Breast epithelium (tissue), 4 donors: ENCODE data around the gene AFAP1L1. TPM values are rescaled to one million over a fixed set of nuclear protein-coding genes. Genes with fewer than 3 reads are reported as not detected.

Experiments
- DNase-seq, 2 donors: peaks; one replicate each; pipeline ENCODE4 v3.0.0-alpha.2; 2019; ENCODE audit warnings: low spot score in 2 of 2
- H3K27ac ChIP-seq, 2 donors: fragments of 200-600 bp; sonication (generic) in 1 of 2; one replicate each; pipeline ENCODE4 v1.5.1; 2016 to 2019; ENCODE audit warnings: mild to moderate bottlenecking in 1 of 2
- H3K27me3 ChIP-seq, 2 donors: fragments of 200-600 bp; sonication (generic) in 1 of 2; one replicate each; pipeline versions ENCODE4 v1.5.1 to v1.6.0; 2017 to 2019; ENCODE audit warnings: control low read depth in 1 of 2, mild to moderate bottlenecking in 1 of 2
- H3K36me3 ChIP-seq: fragments of 200-600 bp; one replicate; pipeline ENCODE4 v1.5.1; 2019
- H3K4me1 ChIP-seq, 2 donors: fragments of 200-600 bp; sonication (generic); one replicate each; pipeline ENCODE4 v1.5.1; 2016 to 2019; ENCODE audit warnings: control low read depth in 1 of 2
- H3K4me3 ChIP-seq, 3 donors: fragments of 200-600 bp; sonication (generic); 1 replicate in 2 of 3; 2 replicates in 1 of 3; pipeline ENCODE4 v1.5.1; 2016 to 2019; ENCODE audit warnings: mild to moderate bottlenecking in 3 of 3, moderate library complexity in 2 of 3
- H3K9me3 ChIP-seq, 2 donors: fragments of 200-600 bp; sonication (generic) in 1 of 2; one replicate each; pipeline ENCODE4 v1.5.1; 2016 to 2019; ENCODE audit warnings: control low read depth in 1 of 2
- POLR2A ChIP-seq: fragments of 450-650 bp; IDR thresholded peaks from one replicate; pipeline ENCODE4 v1.6.1; 2016; ENCODE audit warnings: antibody characterized with exemption, mild to moderate bottlenecking, moderate library complexity
- POLR2AphosphoS5 ChIP-seq, 3 donors: sonication (generic); formaldehyde crosslinking; IDR thresholded peaks; one replicate each; pipeline ENCODE4 v1.6.1; 2017; ENCODE audit warnings: antibody characterized with exemption in 3 of 3
- intact Hi-C: fragments of 100-400 bp; cut with DNase I; formaldehyde crosslinking; loops from one replicate; pipeline ENCODE4 v1.15.1; 2023; ENCODE audit warnings: low total_unique reads
- total RNA-seq, 3 donors: library from RNA; depleted of rRNA; stranded (reverse); fragments of >200 nt; gene quantifications; one replicate each; pipeline ENCODE4 v1.1.0, GENCODE V29; 2016
- TF ChIP-seq, protein P1 (sequence below), 3 donors: fragments of 450-650 bp; IDR thresholded peaks; one replicate each; pipeline ENCODE4 v1.5.1; 2016 to 2017; ENCODE audit warnings: antibody characterized with exemption in 3 of 3, mild to moderate bottlenecking in 3 of 3, moderate library complexity in 3 of 3

The AFAP1L1 gene
- total RNA-seq, 3 donors from 2014 or later: 13.3 to 108 (median 26.5) TPM

GRCh38 chr5:149313151-149313841, 41.6 kb downstream of the AFAP1L1 start:
- no peak overlapping the region for H3K27ac ChIP-seq
- H3K9me3 ChIP-seq: no peaks in the 10 kb centered on the region
- no peak for TF ChIP-seq POLR2A
- no peak for TF ChIP-seq POLR2AphosphoS5 (IDR thresholded peaks at IDR 0.05)
- TF ChIP-seq, protein P1, sequence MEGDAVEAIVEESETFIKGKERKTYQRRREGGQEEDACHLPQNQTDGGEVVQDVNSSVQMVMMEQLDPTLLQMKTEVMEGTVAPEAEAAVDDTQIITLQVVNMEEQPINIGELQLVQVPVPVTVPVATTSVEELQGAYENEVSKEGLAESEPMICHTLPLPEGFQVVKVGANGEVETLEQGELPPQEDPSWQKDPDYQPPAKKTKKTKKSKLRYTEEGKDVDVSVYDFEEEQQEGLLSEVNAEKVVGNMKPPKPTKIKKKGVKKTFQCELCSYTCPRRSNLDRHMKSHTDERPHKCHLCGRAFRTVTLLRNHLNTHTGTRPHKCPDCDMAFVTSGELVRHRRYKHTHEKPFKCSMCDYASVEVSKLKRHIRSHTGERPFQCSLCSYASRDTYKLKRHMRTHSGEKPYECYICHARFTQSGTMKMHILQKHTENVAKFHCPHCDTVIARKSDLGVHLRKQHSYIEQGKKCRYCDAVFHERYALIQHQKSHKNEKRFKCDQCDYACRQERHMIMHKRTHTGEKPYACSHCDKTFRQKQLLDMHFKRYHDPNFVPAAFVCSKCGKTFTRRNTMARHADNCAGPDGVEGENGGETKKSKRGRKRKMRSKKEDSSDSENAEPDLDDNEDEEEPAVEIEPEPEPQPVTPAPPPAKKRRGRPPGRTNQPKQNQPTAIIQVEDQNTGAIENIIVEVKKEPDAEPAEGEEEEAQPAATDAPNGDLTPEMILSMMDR (IDR thresholded peaks at IDR 0.05): no peak
- intact Hi-C loops: no loop called here
- no peaks in the 10 kb centered on the region for H3K36me3 ChIP-seq
- H3K27me3 ChIP-seq: no peaks in the 10 kb centered on the region
- DNase-seq: no peak
- H3K4me1 ChIP-seq: no peaks in the 10 kb centered on the region
- H3K4me3 ChIP-seq: no peak overlapping the region

DNA sequence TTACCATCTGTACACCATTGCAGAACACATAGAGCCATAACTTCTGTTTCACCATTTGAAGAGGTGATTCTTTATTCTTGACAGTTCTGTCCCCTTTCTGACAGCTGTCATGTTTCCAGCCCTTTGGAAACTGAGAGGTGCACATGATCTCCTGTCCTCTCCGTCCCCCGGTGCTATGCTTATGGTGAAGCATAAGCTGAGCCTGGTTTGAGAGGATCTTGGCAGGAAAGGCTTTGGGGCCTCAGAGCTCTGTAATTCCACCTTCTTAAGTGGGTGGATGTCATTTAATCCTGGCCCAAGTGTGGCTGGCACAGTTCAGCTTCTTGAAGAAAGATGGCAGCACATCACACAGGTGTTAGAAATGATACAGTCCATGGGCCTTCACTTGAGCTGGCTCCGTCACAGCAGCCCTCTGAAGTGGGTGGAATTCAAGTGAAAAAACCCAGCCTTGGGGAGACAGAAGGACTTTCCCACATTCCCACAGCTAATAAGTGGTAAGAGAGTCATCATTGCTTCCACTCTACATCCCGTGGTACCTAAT, 43.0 kb downstream of the AFAP1L1 start:
- Histone ChIP-seq H3K27me3 (no peaks in the 10 kb centered on the region), H3K4me1 (no peaks in the 10 kb centered on the region), H3K4me3 (no peak overlapping the region), H3K36me3 (no peaks in the 10 kb centered on the region), H3K27ac (no peak overlapping the region), H3K9me3 (no peaks in the 10 kb centered on the region)
- intact Hi-C loops: no loop called here
- no peak for DNase-seq
- TF ChIP-seq, protein P1 (IDR thresholded peaks at IDR 0.05): no peak
- TF ChIP-seq POLR2A (no peak), POLR2AphosphoS5 (IDR thresholded peaks at IDR 0.05) (no peak)

GRCh38 chr5:149315753-149316152, 44.1 kb downstream of the AFAP1L1 start:
- Histone ChIP-seq H3K9me3 (no peaks in the 10 kb centered on the region), H3K27ac (no peak overlapping the region), H3K27me3 (no peaks in the 10 kb centered on the region), H3K4me1 (peaks cover 0 to 5% of the 10 kb centered on the region in 2 donors), H3K4me3 (no peak overlapping the region), H3K36me3 (no peaks in the 10 kb centered on the region)
- DNase-seq: no peak
- no peak for TF ChIP-seq POLR2AphosphoS5 (IDR thresholded peaks at IDR 0.05)
- TF ChIP-seq, protein P1 (IDR thresholded peaks at IDR 0.05): no peak
- no peak for TF ChIP-seq POLR2A
- intact Hi-C loops: no loop called here

DNA sequence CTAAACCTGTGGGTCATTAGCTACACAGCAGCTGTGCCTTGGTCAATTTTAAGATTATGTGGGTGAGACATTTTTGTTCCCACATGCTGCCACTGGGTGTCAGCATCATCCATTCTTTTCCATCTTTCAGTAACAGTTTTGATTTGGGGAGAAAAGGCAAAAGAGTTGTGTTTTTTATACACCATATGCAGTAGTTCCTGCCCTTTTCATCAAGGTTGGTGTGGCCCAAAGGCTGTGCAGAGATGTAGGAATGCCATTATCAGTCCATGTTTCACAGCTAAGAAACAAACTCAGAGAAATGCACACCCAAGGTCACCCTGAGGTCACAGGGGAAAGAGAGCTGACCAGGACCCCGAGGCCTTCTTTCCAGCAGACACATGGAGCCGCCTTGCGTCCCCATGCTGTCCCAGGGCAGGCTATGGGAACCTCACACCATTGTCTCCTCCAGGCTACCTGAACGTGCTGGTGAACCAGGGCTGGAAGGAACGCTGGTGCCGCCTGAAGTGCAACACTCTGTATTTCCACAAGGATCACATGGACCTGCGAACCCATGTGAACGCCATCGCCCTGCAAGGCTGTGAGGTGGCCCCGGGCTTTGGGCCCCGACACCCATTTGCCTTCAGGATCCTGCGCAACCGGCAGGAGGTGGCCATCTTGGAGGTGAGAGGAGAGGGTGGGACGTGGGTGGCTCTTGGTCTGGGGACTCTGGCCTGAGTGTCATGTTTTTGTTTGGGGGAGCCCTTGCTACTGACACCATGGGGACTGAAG, 45.8 kb downstream of the AFAP1L1 start:
- Histone ChIP-seq H3K36me3 (no peaks in the 10 kb centered on the region), H3K4me1 (peaks cover 0 to 7% of the 10 kb centered on the region in 2 donors), H3K9me3 (no peaks in the 10 kb centered on the region), H3K4me3 (no peak overlapping the region), H3K27ac (no peak overlapping the region), H3K27me3 (no peaks in the 10 kb centered on the region)
- TF ChIP-seq, protein P1 (IDR thresholded peaks at IDR 0.05): peak; percentile 53 to 72 (median 66)
- no peak for TF ChIP-seq POLR2AphosphoS5 (IDR thresholded peaks at IDR 0.05)
- intact Hi-C loops: no loop called here
- DNase-seq: no peak

- intact Hi-C loops: no loop called here
- no peak for TF ChIP-seq POLR2A
- TF ChIP-seq POLR2AphosphoS5 (IDR thresholded peaks at IDR 0.05): no peak
- TF ChIP-seq, protein P1 (IDR thresholded peaks at IDR 0.05): no peak
- H3K27ac ChIP-seq: no peak overlapping the region
- peaks cover 0 to 7% of the 10 kb centered on the region in 2 donors for H3K4me1 ChIP-seq
- no peak overlapping the region for H3K4me3 ChIP-seq
- H3K36me3 ChIP-seq: no peaks in the 10 kb centered on the region
- DNase-seq: no peak
- H3K9me3 ChIP-seq: no peaks in the 10 kb centered on the region
- H3K27me3 ChIP-seq: no peaks in the 10 kb centered on the region
These were observed 47.5 kb downstream of the AFAP1L1 start for GRCh38 chr5:149319174-149319573.
